ENCODE data around the gene UGT2B11.
"Not testable (repeated sequence)": the region's sequence is repeated elsewhere in the genome, so short reads cannot be mapped to it uniquely, and the experiment has no call there.

Gene UGT2B11
- 0 reads per million in 2 donors for total RNA-seq

DNA sequence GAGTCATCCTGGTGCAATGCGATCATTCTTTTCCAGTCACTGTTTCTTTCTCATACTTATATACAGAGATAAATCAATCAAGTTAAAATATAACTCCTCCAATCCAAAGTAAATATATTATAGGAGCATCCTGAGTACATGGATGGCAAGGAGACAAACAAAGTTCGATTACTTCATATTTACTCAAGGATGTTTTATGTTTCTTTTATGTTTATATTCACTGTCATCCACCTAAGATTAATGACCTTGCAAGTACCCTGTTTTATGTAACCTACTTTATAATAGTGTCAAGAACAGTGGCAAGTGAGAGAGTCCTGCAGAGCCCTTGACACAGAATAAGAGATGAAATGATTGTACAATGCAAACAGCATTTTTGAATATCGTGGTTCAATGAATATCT lies at the start of gene UGT2B11:
UGT2B11 (minus strand) TSS at position 33 of the 400 bp plus-strand sequence; CDS start at position 7, 26 bp downstream.
- DNase-seq: no peak

- not testable (repeated sequence) for DNase-seq
These were observed 38.7 kb upstream of the UGT2B11 start for GRCh38 chr4:69253147-69253772.

DNA sequence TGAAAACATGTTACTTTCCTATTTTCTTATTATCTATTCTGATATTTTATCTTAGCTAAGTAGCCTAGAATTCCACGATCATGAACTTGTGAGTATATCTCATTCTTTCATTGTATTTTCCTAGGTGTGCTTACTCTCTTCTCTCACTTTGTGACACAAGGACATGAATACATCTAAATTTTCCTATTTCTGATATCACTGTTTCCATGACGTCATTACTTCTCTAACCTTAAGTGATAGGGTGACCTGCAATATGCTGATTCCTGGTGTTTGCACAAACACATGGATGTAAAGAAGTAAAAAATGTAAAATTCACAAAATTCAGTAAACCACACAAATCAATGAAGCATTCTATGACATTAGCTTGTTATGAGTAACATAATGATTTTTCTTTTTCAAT lies 36.3 kb upstream of the UGT2B11 start:
- not testable (repeated sequence) for DNase-seq

DNA sequence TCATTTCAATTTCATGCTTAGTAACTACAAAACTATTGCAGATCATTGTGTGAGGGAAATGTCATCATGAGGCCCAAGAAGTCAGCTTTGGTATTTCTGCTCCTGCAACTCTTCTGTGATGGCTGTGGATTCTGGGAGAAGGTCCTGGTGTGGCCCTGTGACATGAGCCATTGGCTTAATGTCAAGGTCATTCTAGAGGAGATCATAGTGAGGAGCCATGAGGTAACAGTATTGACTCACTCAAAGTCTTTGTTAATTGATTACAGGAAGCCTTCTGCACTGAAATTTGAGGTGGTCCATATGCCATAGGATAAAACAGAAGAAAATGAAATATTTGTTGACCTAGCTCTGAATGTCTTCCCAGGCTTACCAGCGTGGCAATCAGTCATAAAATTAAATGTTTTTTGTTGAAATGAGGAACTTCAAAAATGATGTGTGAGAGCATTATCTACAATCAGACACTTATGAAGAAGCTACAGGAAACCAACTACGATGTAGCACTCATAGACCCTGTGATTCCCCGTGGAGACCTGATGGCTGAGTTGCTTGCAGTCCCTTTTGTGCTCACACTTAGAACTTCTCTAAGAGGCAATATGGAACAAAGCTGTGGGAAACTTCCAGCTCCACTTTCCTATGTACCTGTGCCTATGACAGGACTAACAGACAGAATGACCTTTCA lies 28.2 kb upstream of the UGT2B11 start:
- not testable (repeated sequence) for DNase-seq

DNA sequence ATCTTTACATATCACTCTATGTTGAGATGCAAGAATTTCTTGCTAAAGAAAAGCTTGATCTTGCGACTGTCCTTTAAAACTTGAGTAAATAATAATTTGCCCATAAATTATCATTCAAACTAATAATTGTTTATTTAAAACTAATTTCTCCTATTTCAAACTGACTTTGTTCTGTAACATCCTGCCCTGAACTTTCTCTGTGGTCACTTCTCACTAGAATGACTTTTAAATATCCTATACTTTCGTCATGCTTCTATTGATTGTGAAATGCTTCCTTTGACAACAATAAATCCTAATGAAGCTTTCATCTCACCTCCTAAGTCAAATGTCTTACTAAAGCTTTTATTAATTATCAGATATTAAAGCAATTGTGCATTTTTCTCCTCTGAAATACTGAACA lies 27.2 kb upstream of the UGT2B11 start:
- DNase-seq: not testable (repeated sequence)

GRCh38 chr4:69240787-69241186 lies 26.2 kb upstream of the UGT2B11 start:
- DNase-seq: not testable (repeated sequence)

GRCh38 chr4:69239557-69240168 lies 25.1 kb upstream of the UGT2B11 start:
- no peak for DNase-seq

DNA sequence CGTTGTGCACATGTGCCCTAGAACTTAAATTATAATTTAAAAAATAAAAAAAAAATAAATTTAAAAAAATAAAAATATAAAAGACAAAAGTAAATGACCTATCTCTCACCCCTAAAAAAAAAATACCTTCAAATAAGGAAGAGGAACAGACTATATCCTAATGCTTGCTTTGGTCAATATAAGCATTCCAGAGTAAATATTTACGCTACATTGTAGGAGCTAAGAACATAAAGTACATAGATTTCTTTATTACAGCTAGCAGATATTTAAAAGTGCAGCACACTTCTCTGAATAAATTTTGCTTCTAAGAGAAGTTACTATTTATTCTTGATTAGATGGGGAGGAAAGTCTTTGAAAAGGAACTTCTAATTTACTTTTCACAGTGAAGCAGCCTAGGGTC lies 24.5 kb upstream of the UGT2B11 start:
- DNase-seq: no peak

DNA sequence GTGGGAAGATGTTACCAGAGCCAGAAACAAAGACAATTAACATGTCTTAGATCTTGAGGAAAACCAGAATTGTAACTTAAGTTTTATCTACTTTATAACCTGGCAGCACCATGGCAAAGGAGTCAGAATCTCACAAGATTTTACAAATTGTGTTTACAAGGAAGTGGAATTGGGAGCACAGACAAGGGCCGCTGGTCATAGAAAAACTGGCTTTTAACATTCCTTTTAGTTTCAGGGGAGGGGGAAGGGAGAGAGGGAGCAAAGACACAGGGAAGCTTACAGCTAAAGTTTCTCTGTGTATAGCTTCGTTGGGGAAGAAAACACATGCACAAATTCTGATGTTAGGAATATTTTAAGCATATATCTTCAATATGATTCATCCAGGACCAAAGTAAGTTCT lies 10.3 kb upstream of the UGT2B11 start:
- no peak for DNase-seq

GRCh38 chr4:69223277-69223676 lies 8.7 kb upstream of the UGT2B11 start:
- not testable (repeated sequence) for DNase-seq

DNA sequence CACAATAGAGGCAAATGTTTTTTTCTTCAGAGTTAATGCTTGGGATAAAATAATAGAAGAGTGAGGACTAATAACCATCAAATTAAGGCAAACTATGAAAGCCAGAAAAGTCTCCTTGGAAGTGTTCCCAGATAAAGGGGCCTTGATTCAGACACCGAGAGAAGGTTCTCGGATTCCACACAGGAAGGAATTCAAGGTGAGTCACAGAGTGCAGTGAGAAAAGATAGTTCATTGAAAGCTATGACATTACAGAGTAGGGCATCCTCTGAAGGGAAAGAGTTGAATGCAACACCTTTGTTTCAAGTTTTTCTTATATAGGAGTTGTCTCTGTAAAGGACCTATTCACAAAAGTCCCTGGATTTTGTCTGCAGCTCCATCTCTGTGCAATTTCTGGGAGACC lies 3.9 kb upstream of the UGT2B11 start:
- not testable (repeated sequence) for DNase-seq

- DNase-seq: no peak
These were observed 3.6 kb downstream of the UGT2B11 start for GRCh38 chr4:69210911-69211310.

GRCh38 chr4:69198506-69198905 lies 16.0 kb downstream of the UGT2B11 start:
- DNase-seq: not testable (repeated sequence)

DNA sequence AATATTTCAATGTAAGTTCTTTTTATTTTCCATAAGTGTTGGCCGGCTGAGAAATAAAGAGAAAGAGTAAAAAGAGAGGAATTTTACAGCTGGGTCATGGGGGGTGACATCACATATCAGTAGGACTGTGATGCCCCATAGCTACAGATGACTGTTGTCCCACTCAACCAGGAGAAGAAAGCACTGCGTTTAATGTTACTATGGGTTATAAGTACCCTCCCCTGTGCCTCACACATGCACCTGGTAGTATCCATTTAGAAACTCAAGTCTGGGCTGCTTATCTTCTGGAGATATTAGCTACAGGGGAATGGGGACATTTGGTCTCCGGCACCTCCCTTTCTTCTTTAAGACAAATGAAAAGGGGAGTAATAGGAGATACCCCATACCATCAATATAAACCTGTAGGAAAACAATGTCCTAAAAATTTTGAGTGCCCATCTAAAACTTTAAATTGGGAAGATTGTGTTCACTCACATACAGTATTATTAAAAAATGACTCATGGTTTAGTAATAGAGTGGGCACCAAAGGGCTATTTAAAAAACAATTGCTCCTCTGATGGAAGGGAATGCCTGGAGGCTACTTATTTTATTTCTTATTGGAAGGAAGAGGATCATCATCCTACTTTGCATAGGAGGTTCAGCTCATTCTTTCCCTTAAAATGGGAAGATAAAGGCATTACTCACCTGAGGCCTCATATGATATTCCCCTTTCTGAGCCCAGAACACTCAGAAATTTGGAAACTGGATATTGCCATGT lies 18.2 kb downstream of the UGT2B11 start:
- DNase-seq: no peak

DNA sequence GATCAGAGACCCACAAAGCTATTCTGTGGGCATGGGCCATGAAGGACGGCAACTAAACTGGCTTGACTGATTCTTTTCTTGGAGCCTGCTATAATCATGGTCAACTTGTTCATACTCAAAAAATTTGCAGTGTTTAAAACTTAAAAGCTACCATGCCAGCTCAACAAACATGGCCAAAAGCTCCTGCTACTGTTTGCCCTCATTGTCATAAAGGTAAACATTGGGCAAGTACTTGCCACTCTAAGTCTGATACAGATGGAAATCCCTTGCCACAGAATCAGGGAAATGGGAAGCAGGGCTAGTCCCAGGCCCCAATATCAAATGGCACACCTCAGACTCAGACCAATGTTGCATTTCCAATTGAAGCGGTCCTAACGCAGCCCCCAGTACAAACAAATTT lies 20.4 kb downstream of the UGT2B11 start:
- no peak for DNase-seq

- not testable (repeated sequence) for DNase-seq
These were observed 22.6 kb downstream of the UGT2B11 start for GRCh38 chr4:69191905-69192304.

DNA sequence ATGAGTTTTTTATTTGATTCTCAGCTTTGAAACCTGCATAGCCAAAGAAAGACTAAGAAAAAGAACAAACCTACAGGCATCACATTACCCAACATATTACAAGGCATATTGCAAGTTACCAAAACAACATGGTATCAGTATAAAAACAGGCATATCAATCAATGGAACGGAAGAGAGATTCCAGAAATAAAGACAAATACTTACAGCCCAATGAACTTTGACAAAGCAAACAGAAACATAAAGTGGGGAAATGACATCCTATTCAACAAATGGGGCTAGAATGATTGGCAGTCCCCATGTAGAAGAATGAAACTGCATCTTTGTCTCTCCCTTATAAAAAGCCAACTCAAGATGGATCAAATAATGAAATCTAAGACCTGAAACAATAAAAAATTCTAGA lies 23.9 kb downstream of the UGT2B11 start:
- not testable (repeated sequence) for DNase-seq

DNA sequence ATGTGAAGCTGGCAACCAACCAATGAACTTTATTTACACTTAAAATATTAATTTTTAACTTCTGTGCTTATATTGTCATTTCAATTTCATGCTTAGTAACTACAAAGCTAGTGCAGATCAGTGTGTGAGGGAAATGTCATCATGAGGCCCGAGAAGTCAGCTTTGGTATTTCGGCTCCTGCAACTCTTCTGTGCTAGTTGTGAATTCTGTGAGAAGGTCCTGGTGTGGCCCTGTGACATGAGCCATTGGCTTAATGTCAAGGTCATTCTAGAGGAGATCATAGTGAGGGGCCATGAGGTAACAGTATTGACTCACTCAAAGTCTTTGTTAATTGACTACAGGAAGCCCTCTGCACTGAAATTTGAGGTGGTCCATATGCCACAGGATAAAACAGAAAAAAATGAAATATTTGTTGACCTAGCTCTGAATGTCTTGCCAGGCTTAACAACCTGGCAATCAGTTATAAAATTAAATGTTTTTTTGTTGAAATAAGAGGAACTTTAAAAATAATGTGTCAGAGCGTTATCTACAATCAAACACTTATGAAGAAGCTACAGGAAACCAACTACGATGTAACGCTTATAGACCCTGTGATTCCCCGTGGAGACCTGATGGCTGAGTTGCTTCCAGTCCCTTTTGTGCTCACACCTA lies 32.9 kb downstream of the UGT2B11 start:
- DNase-seq: not testable (repeated sequence)

DNA sequence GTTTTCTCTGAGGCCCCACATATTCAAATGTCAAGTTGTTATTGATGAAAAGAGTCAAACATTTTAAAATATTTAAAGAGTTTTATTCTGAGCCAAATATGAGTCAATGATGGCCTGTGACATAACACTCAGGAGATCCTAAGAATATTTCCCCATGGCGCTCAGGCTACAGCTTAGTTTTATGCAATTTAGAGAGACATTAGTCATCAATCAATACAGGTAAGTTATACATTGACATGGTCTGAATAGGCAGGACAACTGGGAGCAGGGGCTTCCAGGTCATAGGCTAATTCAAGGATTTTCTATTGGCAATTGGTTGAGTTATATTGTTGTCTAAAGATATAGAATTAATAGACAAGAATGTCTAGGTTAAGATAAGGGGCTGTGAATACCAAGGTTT lies 34.7 kb downstream of the UGT2B11 start:
- DNase-seq: not testable (repeated sequence)

DNA sequence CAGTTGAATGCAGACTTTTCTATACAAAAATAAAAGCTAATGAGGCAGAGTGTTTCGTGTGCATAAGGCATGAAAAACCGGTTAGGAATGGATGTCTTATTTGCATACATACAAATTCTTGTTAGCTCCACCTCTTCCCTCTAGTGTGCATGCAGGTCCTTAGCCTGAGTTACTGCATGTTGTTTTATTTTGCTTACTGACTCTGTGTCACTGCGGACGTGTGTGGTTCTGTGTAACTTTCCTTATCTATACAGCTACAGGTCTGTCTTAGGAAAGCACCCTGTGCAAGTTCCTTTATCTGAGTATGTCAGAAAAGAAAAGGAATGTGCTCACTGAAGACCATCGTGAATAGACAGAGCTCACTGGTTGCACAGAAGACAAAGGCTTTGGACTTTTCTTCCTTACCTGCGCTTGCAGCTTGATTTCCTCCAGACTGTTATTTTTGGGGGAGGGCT lies 35.8 kb downstream of the UGT2B11 start:
- not testable (repeated sequence) for DNase-seq

DNA sequence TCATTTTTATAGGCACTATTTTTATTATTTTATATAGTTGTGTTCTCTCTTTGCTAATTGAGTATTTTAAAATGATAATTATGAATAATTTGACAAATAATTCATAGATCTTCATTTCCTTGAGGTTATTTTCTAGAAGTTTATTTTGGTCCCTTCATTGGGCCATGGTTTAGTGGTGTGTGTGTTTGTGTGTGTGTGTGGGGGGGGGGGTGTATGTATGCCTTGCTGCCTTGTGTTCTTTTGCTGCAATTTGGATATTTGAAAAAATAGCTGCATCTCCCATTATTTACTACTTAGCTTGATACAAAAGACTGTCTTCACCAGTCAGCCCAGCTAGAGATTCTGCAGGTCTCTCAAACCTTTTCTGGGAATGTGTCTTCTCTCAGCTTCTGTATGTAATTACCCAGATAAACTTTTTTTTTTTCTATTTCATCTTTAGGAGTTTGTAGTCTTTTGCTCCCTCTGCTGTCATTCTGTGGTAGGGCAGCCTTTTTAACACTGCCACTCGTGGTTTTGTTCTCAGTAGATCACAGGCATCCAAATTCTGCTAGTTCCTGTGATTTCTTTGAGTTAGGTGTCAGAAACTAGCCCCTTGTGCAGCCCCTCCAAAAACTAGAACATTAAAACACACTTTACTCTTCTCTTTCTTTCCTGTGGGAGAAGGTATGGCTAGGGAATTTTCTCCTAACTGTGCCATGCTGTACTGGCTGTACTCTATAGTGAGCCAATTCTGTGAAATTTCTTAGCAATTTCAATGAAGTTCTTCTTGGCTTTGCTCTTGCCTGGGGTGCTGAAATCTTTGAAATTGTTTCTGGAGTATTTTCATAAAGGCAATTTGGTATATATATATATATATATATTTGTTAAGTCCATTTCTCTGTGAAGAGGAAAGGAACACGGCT lies 44.1 kb downstream of the UGT2B11 start:
- peak in 2 of 5 experiments; percentile 0 to 19 for DNase-seq

All from T-helper 2 cell (primary cell).